Measurements from ENCODE around the gene NXPE3.

NXPE3 gene

GRCh38 chr3:101779822-101780381 lies 891 bp downstream of the NXPE3 start:
- Histone ChIP-seq H3K9me2 (replicated peaks; ENCODE audit: control insufficient read depth, low read length) (no peaks in the 10 kb centered on the region), H3K4me3 (ENCODE audit: low read length) (peak overlapping the region; percentile 87), H3K4me1 (ENCODE audit: control insufficient read depth, low read length) (peaks cover 45% of the 10 kb centered on the region), H3K27me3 (ENCODE audit: control insufficient read depth, low read length) (no peaks in the 10 kb centered on the region), H3K36me3 (ENCODE audit: control insufficient read depth, low read length) (peaks cover 26% of the 10 kb centered on the region), H3K4me2 (ENCODE audit: low read length) (peak overlapping the region; percentile 93), H3K27ac (ENCODE audit: low read depth, low read length) (0 out of 2 replicates have a peak overlapping the region, but pooled peaks have one; percentile 64), H4K20me1 (ENCODE audit: control insufficient read depth, insufficient read depth, low read depth, low read length) (no peaks in the 10 kb centered on the region), H3K9me3 (ENCODE audit: control insufficient read depth, insufficient read depth, low read length) (no peaks in the 10 kb centered on the region), H3K79me2 (ENCODE audit: control insufficient read depth, low read length) (peaks cover 31% of the 10 kb centered on the region), H3F3A (ENCODE audit: control insufficient read depth, insufficient read depth) (peaks cover 16% of the 10 kb centered on the region)
- TF ChIP-seq CTCF (IDR thresholded peaks at IDR 0.05; ENCODE audit: low read depth, low read length, poor library complexity, severe bottlenecking) (no peak), EZH2phosphoT487 (IDR thresholded peaks at IDR 0.05; ENCODE audit: borderline replicate concordance, low read length) (no peak)

- TF ChIP-seq EZH2phosphoT487 (IDR thresholded peaks at IDR 0.05; ENCODE audit: borderline replicate concordance, low read length) = no peak
- no peak for TF ChIP-seq CTCF (IDR thresholded peaks at IDR 0.05; ENCODE audit: low read depth, low read length, poor library complexity, severe bottlenecking)
- Histone ChIP-seq H3K27ac (ENCODE audit: low read depth, low read length) (no peak overlapping the region), H3K4me1 (ENCODE audit: control insufficient read depth, low read length) (peaks cover 45% of the 10 kb centered on the region), H3K9me3 (ENCODE audit: control insufficient read depth, insufficient read depth, low read length) (no peaks in the 10 kb centered on the region), H3K79me2 (ENCODE audit: control insufficient read depth, low read length) (peaks cover 31% of the 10 kb centered on the region), H4K20me1 (ENCODE audit: control insufficient read depth, insufficient read depth, low read depth, low read length) (no peaks in the 10 kb centered on the region), H3K4me2 (ENCODE audit: low read length) (peak overlapping the region; percentile 93), H3F3A (ENCODE audit: control insufficient read depth, insufficient read depth) (peaks cover 12% of the 10 kb centered on the region), H3K9me2 (replicated peaks; ENCODE audit: control insufficient read depth, low read length) (no peaks in the 10 kb centered on the region), H3K4me3 (ENCODE audit: low read length) (peak overlapping the region; percentile 87), H3K27me3 (ENCODE audit: control insufficient read depth, low read length) (no peaks in the 10 kb centered on the region), H3K36me3 (ENCODE audit: control insufficient read depth, low read length) (peaks cover 33% of the 10 kb centered on the region)
These were observed 1.6 kb downstream of the NXPE3 start for GRCh38 chr3:101780661-101781060.

GRCh38 chr3:101781166-101781565 lies 2.2 kb downstream of the NXPE3 start:
- Histone ChIP-seq H3K79me2 (ENCODE audit: control insufficient read depth, low read length) (peaks cover 31% of the 10 kb centered on the region), H4K20me1 (ENCODE audit: control insufficient read depth, insufficient read depth, low read depth, low read length) (no peaks in the 10 kb centered on the region), H3F3A (ENCODE audit: control insufficient read depth, insufficient read depth) (peaks cover 13% of the 10 kb centered on the region), H3K27ac (ENCODE audit: low read depth, low read length) (no peak overlapping the region), H3K4me2 (ENCODE audit: low read length) (peak overlapping the region; percentile 93), H3K27me3 (ENCODE audit: control insufficient read depth, low read length) (no peaks in the 10 kb centered on the region), H3K36me3 (ENCODE audit: control insufficient read depth, low read length) (peaks cover 38% of the 10 kb centered on the region), H3K9me2 (replicated peaks; ENCODE audit: control insufficient read depth, low read length) (no peaks in the 10 kb centered on the region), H3K4me1 (ENCODE audit: control insufficient read depth, low read length) (peaks cover 45% of the 10 kb centered on the region), H3K4me3 (ENCODE audit: low read length) (peak overlapping the region; percentile 87), H3K9me3 (ENCODE audit: control insufficient read depth, insufficient read depth, low read length) (no peaks in the 10 kb centered on the region)
- TF ChIP-seq CTCF (IDR thresholded peaks at IDR 0.05; ENCODE audit: low read depth, low read length, poor library complexity, severe bottlenecking) (no peak), EZH2phosphoT487 (IDR thresholded peaks at IDR 0.05; ENCODE audit: borderline replicate concordance, low read length) (no peak)
